NCI-H345 treated with DMSO at 0.1 percent for 48 hours (cell line): ENCODE results near the gene SLC10A4.
"Not testable (repeated sequence)": the region's sequence is repeated elsewhere in the genome, so short reads cannot be mapped to it uniquely, and the experiment has no call there.

Experiments
- DNase-seq: peaks from one replicate; lab custom pipeline; 2025; ENCODE audit not compliant: unreplicated experiment; lab: John Stamatoyannopoulos, UW

SLC10A4 gene, protein sequence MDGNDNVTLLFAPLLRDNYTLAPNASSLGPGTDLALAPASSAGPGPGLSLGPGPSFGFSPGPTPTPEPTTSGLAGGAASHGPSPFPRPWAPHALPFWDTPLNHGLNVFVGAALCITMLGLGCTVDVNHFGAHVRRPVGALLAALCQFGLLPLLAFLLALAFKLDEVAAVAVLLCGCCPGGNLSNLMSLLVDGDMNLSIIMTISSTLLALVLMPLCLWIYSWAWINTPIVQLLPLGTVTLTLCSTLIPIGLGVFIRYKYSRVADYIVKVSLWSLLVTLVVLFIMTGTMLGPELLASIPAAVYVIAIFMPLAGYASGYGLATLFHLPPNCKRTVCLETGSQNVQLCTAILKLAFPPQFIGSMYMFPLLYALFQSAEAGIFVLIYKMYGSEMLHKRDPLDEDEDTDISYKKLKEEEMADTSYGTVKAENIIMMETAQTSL

DNA sequence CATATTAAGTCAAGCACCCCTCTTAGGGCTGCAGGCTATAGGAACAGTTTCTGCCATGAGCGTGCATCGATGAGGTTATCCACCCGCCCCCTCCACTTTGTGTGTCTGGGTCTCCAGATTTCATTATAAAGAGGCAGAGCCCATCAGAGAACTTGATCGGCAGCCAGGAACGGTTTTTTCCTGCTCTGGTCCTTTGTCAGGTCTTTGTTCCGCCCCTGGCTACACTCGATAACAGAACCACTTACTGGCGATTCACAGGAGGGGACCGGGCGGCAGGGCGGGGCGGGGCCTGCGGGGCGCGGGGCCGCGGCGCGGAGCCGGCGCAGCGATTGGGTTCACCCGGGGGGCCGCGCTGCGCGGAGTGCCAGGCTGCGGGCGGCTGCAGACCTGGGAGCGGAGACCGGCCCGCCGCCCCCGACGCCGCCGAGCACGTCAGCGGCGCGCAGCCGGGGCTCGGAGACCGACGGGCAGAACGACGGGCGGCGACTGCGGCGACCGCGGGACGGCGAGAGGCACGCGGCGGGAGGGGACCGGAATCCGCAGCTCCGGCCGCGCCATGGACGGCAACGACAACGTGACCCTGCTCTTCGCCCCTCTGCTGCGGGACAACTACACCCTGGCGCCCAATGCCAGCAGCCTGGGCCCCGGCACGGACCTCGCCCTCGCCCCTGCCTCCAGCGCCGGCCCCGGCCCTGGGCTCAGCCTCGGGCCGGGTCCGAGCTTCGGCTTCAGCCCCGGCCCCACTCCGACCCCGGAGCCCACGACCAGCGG, at the start of gene SLC10A4:
Gene SLC10A4 (plus strand): TSS at position 338 of the 771 bp plus-strand sequence. CDS start 219 bp downstream, at position 557.
- DNase-seq = peak; percentile 35

DNA sequence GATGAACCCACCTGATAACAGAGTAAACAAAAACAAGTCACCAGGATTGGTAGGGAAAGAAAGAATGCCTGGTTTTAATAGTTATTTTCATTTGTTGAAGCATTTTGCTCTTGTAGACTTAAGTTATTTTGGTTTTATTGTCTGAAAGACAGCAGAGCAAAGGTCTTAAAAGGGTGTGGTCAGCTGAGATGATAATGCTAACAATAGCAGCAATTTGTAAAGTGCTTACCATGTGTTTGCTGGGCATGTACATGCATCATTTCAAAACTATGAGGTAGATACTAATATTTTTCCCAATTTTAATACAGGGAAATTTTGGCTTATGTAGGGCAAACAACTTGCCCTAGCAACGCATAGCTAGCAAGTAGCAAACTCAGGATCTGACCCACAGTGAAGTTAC, 46.8 kb upstream of the SLC10A4 start:
- no peak for DNase-seq

DNA sequence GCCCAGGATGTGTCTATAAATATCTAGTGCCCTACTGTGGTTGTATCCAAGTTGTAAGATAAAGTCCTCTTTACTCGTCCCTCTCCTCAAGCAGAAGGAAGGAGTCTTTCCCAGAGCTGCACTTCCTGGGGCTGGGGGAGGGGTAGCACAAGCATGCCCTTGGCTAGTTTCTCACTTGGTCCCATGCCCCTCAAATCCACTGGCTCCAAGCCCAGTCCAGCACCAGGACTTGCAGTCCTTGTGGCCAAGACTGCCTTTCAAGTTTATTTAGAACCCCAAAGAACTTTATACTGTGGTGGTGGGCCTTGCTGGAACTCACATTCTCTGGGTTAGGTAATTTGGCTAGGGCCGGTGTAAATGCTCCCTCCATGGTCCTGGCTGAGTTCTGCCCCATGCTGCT, 43.2 kb upstream of the SLC10A4 start:
- no peak for DNase-seq

GRCh38 chr4:48440914-48441313, 42.2 kb upstream of the SLC10A4 start:
- DNase-seq = not testable (repeated sequence)

DNA sequence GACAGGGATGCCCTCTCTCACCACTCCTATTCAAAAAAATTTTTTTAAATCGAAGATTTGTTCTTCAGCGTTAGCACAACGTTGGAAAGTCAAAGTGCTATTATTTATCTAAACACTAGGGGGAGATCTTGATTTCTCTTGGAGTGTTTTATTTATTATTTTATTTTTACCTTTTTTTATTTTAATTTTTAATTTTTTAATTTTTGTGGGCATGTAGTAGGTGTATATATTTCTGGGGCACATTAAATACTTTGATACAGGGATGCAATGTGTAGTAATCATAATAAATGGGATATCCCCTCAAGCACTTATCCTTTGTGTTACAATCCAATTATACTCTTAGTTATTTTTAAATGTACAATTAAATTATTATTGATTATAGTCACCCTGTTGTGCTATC, 37.4 kb upstream of the SLC10A4 start:
- DNase-seq = no peak

GRCh38 chr4:48446642-48447041, 36.5 kb upstream of the SLC10A4 start:
- DNase-seq = no peak

- DNase-seq = no peak
Observed at GRCh38 chr4:48449151-48449550, 34.0 kb upstream of the SLC10A4 start.

DNA sequence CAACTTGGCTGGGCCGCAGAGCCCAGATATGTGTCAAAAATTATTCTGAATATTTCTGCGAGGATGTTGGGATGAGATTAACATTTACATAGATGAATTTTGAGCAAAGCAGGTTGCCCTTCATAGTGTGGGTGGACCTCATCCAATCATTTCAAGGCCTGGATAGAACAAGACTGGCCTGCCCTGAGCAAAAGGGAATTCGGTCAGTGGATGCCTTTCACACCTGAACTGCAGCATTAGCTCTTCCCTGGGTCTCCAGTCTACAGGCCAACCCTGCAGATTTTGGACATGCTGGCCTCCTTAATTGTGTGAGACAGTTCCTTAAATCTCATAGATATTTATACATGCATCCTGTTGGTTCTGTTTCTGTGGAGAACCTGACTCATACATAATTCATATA, 32.4 kb upstream of the SLC10A4 start:
- no peak for DNase-seq

DNA sequence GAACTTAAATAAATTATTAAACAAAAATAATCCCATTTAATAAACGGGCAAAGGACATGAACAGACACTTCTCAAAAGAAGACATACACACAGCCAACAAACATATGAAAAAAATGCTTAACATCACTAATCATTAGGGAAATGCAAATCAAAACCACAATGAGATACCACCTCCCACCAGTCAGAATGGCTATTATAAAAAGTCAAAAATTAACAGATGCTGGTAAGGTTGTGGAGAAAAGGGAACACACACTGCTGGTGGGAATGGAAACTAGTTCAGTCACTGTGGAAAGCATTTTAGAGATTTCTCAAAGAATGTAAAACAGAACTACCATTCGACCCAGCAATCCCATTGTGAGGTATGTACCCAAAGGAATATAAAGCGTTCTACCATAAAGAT, 31.5 kb upstream of the SLC10A4 start:
- DNase-seq = not testable (repeated sequence)

GRCh38 chr4:48454591-48454990, 28.6 kb upstream of the SLC10A4 start:
- DNase-seq = no peak

GRCh38 chr4:48461000-48461399, 22.1 kb upstream of the SLC10A4 start:
- DNase-seq = no peak

GRCh38 chr4:48462363-48462762, 20.8 kb upstream of the SLC10A4 start:
- DNase-seq = no peak

GRCh38 chr4:48467442-48467841, 15.7 kb upstream of the SLC10A4 start:
- no peak for DNase-seq

DNA sequence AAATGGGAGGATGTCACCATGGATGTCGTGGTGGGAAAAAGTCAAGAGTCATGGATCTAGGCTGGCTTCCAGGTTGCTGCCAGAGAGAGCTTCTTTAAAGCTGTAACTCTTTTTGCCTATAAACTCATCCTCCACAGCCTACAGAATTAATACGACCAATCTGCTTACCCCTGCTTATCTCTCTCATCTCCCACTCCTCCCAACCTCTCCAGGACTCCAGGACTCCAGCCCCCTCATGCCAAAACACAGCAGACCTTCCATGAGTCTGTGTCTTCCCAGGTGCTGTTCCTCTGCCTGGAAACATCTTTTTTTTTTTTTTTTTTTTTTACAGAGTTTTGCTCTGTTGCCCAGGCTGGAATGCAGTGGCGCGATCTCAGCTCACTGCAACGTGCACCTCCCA, 15.3 kb upstream of the SLC10A4 start:
- no peak for DNase-seq

GRCh38 chr4:48470137-48470536, 13.0 kb upstream of the SLC10A4 start:
- DNase-seq = no peak

DNA sequence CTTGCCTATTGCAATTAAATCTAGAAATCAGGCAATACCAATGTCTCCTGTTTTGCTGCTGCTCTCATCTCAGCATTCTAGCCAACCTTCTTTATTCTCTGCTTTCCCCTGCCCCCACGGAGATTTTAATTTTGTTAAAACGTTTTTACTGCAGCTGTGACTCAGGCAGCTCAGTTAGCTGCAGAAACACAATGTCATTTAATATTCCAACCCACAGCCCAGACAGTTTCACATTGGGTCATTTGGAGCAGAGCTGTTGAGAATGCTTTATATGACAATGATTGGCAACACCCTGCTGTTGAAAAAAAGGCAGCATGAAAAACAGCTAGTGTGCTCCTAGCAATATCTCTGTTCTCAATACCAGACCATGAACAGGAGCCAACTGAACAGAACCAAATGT, 12.6 kb upstream of the SLC10A4 start:
- no peak for DNase-seq

- no peak for DNase-seq
Observed at GRCh38 chr4:48472794-48473193, 10.3 kb upstream of the SLC10A4 start.

GRCh38 chr4:48475770-48476169, 7.4 kb upstream of the SLC10A4 start:
- no peak for DNase-seq

- no peak for DNase-seq
Observed at GRCh38 chr4:48478273-48478672, 4.9 kb upstream of the SLC10A4 start.

- no peak for DNase-seq
Observed at GRCh38 chr4:48481581-48481980, 1.6 kb upstream of the SLC10A4 start.

GRCh38 chr4:48483777-48484493, 792 bp downstream of the SLC10A4 start:
- DNase-seq = no peak
